Colonic mucosa (tissue), 4 donors: ENCODE results near the gene RHOXF2B. TPM values are rescaled to one million over a fixed set of nuclear protein-coding genes. Genes with fewer than 3 reads are reported as not detected.
"Not testable (repeated sequence)": the region's sequence is repeated elsewhere in the genome, so short reads cannot be mapped to it uniquely, and the experiment has no call there.

ENCODE experiments used
- DNase-seq: peaks from one replicate; pipeline ENCODE4 v3.0.0-alpha.2; 2020
- H3K27ac ChIP-seq: fragments of 200-600 bp; one replicate; pipeline ENCODE4 v1.8.0; 2021
- H3K27me3 ChIP-seq: fragments of 200-600 bp; one replicate; pipeline ENCODE4 v1.8.0; 2021
- H3K36me3 ChIP-seq: fragments of 200-600 bp; one replicate; pipeline ENCODE4 v1.8.0; 2021
- H3K4me1 ChIP-seq: fragments of 200-600 bp; one replicate; pipeline ENCODE4 v1.8.0; 2021; ENCODE audit warnings: mild to moderate bottlenecking
- H3K4me3 ChIP-seq: fragments of 200-600 bp; one replicate; pipeline ENCODE4 v1.8.0; 2021
- H3K9ac ChIP-seq, 2 donors: one replicate each; pipeline ENCODE4 v1.7.0; 2013; ENCODE audit warnings: control low read depth in 2 of 2, low read depth in 2 of 2, low read length in 2 of 2
- H3K9me3 ChIP-seq: fragments of 200-600 bp; one replicate; pipeline ENCODE4 v1.8.0; 2021
- intact Hi-C: fragments of 100-400 bp; cut with DNase I; formaldehyde crosslinking; loops from one replicate; pipeline ENCODE4 v1.14.1; 2022
- total RNA-seq, 2 donors: library from RNA; stranded (reverse); fragmentation: NEBNext Ultra II Directional in 1 of 2; extraction: Animal tissue kit (Norgen Biotek cat#: 25700) in 1 of 2; gene quantifications; one replicate each; pipeline ENCODE4 v1.2.1, GENCODE V29; 2021
- TF ChIP-seq, protein P1 (sequence below): fragments of 200-600 bp; IDR thresholded peaks from one replicate; pipeline ENCODE4 v1.8.0; 2022; ENCODE audit warnings: antibody characterized with exemption, mild to moderate bottlenecking
- donor health status: healthy.
- donor health status: DM: no; HTN: no; CAD: no.
- donor health status: DM: no; HTN: no; CAD: no.

The RHOXF2B gene
- not detected for total RNA-seq

DNA sequence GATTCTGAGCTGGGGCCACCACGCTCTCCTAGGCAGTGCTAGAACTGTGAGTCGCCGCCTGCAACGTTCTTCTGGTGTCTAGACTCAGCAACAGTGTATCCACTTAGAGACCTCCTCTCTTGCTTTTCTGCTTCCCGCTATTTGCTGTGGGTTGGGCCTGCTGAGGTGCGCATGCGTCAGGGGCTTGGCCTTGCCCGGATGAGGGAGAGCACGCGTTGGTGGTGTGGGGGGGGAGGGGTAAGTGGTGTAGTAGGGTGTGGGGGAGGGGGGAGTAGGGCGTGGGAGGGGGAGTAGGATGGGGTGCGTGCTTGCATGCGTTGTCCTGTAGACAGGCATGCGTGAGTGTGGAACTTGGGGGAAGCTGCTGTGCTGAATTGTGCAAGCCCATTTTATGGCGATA is at the start of gene RHOXF2B:
Gene RHOXF2B, minus strand, starts transcription at position 101 of the 400 bp plus-strand sequence. CDS start 138 bp downstream, outside the sequence.
- intact Hi-C loops, H3K36me3 ChIP-seq, H3K9ac ChIP-seq, H3K27ac ChIP-seq, H3K4me3 ChIP-seq, H3K9me3 ChIP-seq, DNase-seq, H3K4me1 ChIP-seq, H3K27me3 ChIP-seq: not testable (repeated sequence)

DNA sequence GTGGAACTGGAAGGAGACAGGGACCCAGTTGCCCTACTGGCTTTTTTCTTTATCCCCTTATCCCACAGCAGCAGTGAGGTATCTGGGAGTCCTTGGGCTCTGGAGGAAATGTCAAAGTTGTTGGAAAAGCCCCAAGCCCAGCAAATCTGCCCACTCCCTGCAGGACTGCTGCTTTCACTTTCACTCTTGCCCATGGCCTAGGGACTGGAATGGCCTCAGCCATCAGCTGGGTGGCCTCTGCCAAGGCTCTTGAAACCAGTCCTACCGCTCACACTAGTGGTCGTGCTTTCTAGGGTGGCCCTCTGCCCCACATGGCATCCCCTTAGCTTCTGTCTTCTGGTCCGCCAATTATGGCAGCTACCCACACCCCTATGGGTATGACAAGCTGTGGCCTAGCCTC is 48.0 kb upstream of the RHOXF2B start:
- H3K4me1 ChIP-seq = no peaks in the 10 kb centered on the region
- intact Hi-C loops = no loop called here
- no peaks in the 10 kb centered on the region for H3K9me3 ChIP-seq
- no peaks in the 10 kb centered on the region for H3K36me3 ChIP-seq
- TF ChIP-seq, protein P1, sequence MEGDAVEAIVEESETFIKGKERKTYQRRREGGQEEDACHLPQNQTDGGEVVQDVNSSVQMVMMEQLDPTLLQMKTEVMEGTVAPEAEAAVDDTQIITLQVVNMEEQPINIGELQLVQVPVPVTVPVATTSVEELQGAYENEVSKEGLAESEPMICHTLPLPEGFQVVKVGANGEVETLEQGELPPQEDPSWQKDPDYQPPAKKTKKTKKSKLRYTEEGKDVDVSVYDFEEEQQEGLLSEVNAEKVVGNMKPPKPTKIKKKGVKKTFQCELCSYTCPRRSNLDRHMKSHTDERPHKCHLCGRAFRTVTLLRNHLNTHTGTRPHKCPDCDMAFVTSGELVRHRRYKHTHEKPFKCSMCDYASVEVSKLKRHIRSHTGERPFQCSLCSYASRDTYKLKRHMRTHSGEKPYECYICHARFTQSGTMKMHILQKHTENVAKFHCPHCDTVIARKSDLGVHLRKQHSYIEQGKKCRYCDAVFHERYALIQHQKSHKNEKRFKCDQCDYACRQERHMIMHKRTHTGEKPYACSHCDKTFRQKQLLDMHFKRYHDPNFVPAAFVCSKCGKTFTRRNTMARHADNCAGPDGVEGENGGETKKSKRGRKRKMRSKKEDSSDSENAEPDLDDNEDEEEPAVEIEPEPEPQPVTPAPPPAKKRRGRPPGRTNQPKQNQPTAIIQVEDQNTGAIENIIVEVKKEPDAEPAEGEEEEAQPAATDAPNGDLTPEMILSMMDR = no peak
- H3K9ac ChIP-seq = no peak overlapping the region
- DNase-seq = no peak
- no peak overlapping the region for H3K4me3 ChIP-seq
- no peak overlapping the region for H3K27ac ChIP-seq
- H3K27me3 ChIP-seq = no peaks in the 10 kb centered on the region

DNA sequence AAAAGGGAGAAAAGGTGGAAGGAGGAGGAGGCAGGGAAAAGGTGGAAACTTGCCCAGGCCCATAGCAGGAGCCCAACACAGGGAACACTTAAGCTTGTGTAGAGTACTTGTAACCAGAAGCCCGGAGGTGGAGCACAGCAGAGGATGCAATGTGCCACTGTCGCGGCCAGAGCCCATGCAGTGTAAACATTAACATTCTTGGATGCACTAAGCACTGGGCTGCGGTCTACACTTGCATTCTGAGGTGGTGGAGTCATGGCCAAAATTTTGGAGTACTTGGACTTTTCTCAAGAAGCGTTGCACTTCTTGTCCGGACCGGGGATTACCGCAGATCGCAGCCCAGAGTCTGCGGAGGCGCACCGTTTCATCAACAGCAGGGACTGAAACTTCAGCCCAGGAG is 42.7 kb upstream of the RHOXF2B start:
- Histone ChIP-seq H3K27me3 (no peaks in the 10 kb centered on the region), H3K27ac (no peak overlapping the region), H3K9ac (no peak overlapping the region), H3K36me3 (no peaks in the 10 kb centered on the region), H3K4me3 (no peak overlapping the region), H3K4me1 (no peaks in the 10 kb centered on the region), H3K9me3 (no peaks in the 10 kb centered on the region)
- TF ChIP-seq, protein P1 = no peak
- intact Hi-C loops = no loop called here
- no peak for DNase-seq

DNA sequence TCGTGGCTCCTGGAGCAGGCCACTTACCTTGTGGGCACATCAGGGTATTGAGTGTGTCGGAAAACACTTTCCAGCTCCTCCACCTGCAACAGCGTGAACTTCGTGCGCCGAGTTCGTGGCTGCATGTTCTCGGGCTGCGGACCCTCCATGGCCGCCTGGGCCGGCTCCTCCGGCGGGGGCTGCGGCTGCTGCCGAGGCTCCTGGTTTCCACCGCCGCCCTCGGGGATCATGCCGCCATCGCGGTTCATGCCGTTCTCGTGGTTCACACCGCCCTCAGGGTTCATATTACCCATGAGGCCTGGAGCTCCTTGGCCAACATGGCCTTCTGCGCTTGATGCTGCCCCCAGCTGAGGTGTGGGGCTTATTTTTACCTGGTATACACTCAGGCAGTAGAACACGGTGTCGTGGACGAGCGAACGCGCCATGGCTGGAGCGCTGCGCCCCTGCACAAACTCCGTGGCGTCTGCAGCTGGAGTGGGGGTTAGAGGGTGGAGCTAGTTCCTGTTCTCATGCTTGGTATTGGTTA is 38.0 kb upstream of the RHOXF2B start, which contains the start of gene RHOXF1:
Gene RHOXF1, minus strand, starts transcription at position 476 of the 526 bp plus-strand sequence. Its CDS starts 51 bp downstream, at position 425.
- no peak within 1 kb of the TSS for H3K4me3 ChIP-seq
- no peaks in the 10 kb centered on the region for H3K9me3 ChIP-seq
- TF ChIP-seq, protein P1 = no peak
- intact Hi-C loops = no loop called here
- H3K36me3 ChIP-seq = no peaks in the 10 kb centered on the region
- H3K4me1 ChIP-seq = no peaks in the 10 kb centered on the region
- no peaks in the 10 kb centered on the region for H3K27me3 ChIP-seq
- DNase-seq = no peak
- H3K9ac ChIP-seq = no peak within 1 kb of the TSS
- no peak within 1 kb of the TSS for H3K27ac ChIP-seq

DNA sequence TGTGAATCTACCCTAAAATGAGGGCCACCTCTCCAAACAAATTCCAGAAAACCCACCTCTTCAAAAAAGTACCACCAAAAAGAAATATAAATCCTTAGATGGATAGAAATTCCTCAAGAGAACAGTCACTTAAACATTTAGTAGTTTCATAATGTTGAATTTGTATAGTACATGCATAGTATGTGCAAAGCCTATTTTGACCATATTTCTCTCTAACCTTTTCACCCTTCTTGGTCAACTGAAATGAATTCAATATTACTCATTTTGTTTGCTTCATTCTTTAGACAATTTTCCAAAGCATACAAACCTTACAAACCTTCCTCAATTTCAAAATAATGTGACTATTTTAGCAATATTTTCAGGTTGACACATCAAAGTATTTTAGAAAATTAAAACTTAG is 34.1 kb upstream of the RHOXF2B start:
- H3K36me3 ChIP-seq = no peaks in the 10 kb centered on the region
- DNase-seq = no peak
- no peaks in the 10 kb centered on the region for H3K9me3 ChIP-seq
- H3K4me1 ChIP-seq = no peaks in the 10 kb centered on the region
- no peak overlapping the region for H3K9ac ChIP-seq
- intact Hi-C loops = no loop called here
- H3K4me3 ChIP-seq = no peak overlapping the region
- H3K27ac ChIP-seq = no peak overlapping the region
- TF ChIP-seq, protein P1 = no peak
- no peaks in the 10 kb centered on the region for H3K27me3 ChIP-seq

DNA sequence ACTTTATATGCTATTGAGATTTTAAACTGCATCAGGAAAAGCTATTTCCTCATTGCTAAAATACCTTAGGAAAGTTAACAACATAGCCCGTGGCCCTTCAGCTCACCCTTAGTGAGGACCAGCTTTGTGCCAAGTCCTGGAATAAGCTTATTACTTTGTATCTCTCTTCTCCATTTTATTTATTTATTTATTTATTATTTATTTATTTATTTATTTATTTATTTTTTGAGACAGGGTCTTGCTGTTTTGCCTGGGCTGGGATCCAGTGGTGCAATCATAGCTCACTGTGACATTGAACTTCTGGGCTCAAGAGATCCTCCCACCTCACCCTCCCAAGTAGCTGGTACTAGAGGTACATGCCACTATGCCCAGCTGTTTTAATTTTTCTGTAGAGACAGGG is 31.9 kb upstream of the RHOXF2B start:
- H3K36me3 ChIP-seq = no peaks in the 10 kb centered on the region
- intact Hi-C loops = no loop called here
- no peak for DNase-seq
- H3K9me3 ChIP-seq = no peaks in the 10 kb centered on the region
- no peak overlapping the region for H3K4me3 ChIP-seq
- H3K27me3 ChIP-seq = no peaks in the 10 kb centered on the region
- no peaks in the 10 kb centered on the region for H3K4me1 ChIP-seq
- no peak overlapping the region for H3K9ac ChIP-seq
- no peak overlapping the region for H3K27ac ChIP-seq
- TF ChIP-seq, protein P1 = no peak

DNA sequence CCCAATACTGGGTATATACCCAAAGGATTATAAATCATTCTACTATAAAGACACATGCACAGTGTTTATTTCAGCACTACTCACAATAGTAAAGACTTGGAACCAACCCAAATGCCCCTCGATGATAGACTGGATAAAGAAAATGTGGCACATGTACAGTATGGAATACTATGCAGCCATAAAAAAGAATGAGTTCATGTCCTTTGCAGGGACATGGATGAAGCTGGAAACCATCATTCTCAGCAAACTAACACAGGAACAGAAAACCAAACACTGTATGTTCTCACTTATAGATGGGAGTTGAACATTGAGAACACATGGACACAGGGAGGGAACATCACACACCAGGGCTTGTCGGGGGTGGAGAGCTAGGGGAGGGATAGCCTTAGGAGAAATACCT is 27.2 kb upstream of the RHOXF2B start:
- DNase-seq, H3K4me1 ChIP-seq, intact Hi-C loops, H3K4me3 ChIP-seq, H3K9me3 ChIP-seq, H3K9ac ChIP-seq, H3K27ac ChIP-seq, H3K27me3 ChIP-seq, H3K36me3 ChIP-seq: not testable (repeated sequence)

DNA sequence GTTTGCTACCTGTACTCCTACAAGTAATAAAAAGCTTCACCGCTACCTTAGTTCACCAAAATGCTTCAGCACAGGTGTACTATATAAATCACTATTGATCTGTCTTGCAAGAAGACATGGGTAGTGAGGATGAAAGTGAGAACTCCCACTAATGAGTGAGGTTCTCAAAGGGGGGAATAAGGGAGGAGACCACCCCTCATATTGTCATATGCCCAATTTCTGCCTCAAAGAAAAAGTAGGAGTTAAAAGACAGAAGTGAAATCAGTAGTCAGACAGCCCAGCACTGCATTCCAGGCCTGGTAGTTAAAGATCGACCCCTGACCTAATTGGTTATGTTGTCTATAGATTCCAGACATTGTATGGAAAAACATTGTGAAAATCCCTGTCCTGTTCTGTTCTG is 23.6 kb upstream of the RHOXF2B start:
- H3K4me1 ChIP-seq, DNase-seq, H3K9me3 ChIP-seq, H3K36me3 ChIP-seq, H3K27ac ChIP-seq, H3K9ac ChIP-seq, intact Hi-C loops, H3K27me3 ChIP-seq, H3K4me3 ChIP-seq: not testable (repeated sequence)
